K562 (cell line): ENCODE data around the gene SLC4A1. TPM values are rescaled to one million over a fixed set of nuclear protein-coding genes. Genes with fewer than 3 reads are reported as not detected.

Experiments used
- ARID2 ChIP-seq: fragments of 450-650 bp; IDR thresholded peaks from 2 replicates; pipeline ENCODE4 v1.6.1; 2017; ENCODE audit warnings: antibody characterized with exemption, mild to moderate bottlenecking
- CEBPB ChIP-seq: fragments of 450-650 bp; IDR thresholded peaks from 2 replicates; pipeline ENCODE4 v1.6.1; 2016; ENCODE audit warnings: missing genetic modification characterization, missing compliant biosample characterization
- ELF4 ChIP-seq: fragments of 450-650 bp; formaldehyde crosslinking; IDR thresholded peaks from 2 replicates; pipeline ENCODE4 v1.4.0; 2022; ENCODE audit warnings: missing genetic modification characterization
- HBP1 ChIP-seq: fragments of 450-650 bp; formaldehyde crosslinking; IDR thresholded peaks from 2 replicates; pipeline ENCODE4 v1.4.0; 2022; ENCODE audit warnings: missing genetic modification characterization
- NCOR1 ChIP-seq: fragments of 450-650 bp; IDR thresholded peaks from 2 replicates; pipeline ENCODE4 v1.6.1; 2016; ENCODE audit warnings: mild to moderate bottlenecking, moderate library complexity
- NR1H2 ChIP-seq: sonication (generic); formaldehyde crosslinking; IDR thresholded peaks from 2 replicates; pipeline ENCODE4 v1.4.0; 2020; ENCODE audit warnings: mild to moderate bottlenecking, missing genetic modification reagents
- POLR2A ChIP-seq: fragments of 450-650 bp; conservative IDR thresholded peaks from 2 replicates; pipeline ENCODE4 v1.6.1; 2016
- POLR2G ChIP-seq: fragments of 200-400 bp; formaldehyde crosslinking; IDR thresholded peaks from 2 replicates; pipeline ENCODE4 v1.6.1; 2017; ENCODE audit warnings: low read depth, mild to moderate bottlenecking, antibody characterized with exemption, low read length, moderate library complexity
- PTBP1 ChIP-seq: fragments of 200-400 bp; formaldehyde crosslinking; IDR thresholded peaks from 2 replicates; pipeline ENCODE4 v1.6.1; 2017; ENCODE audit warnings: low read depth, low read length
- RBM17 ChIP-seq: fragments of 200-400 bp; formaldehyde crosslinking; IDR thresholded peaks from 2 replicates; pipeline ENCODE4 v1.6.1; 2017; ENCODE audit warnings: low read depth, mild to moderate bottlenecking, low read length, borderline replicate concordance
- RERE ChIP-seq: sonication (generic); formaldehyde crosslinking; IDR thresholded peaks from 2 replicates; pipeline ENCODE4 v1.8.0; 2023; ENCODE audit warnings: missing genetic modification reagents, mild to moderate bottlenecking, borderline replicate concordance
- SMARCE1 ChIP-seq: fragments of 450-650 bp; IDR thresholded peaks from 2 replicates; pipeline ENCODE4 v1.7.1; 2016; ENCODE audit warnings: mild to moderate bottlenecking
- TCFL5 ChIP-seq: fragments of 250-450 bp; sonication (Bioruptor Pico); conservative IDR thresholded peaks from 2 replicates; pipeline ENCODE4 v1.6.1; 2021; ENCODE audit warnings: mild to moderate bottlenecking, moderate library complexity, matching md5 sums
- ZNF384 ChIP-seq: IDR thresholded peaks from 2 replicates; pipeline ENCODE4 v1.6.1; 2012; ENCODE audit warnings: low read depth, low read length, improper control_type of control experiment
- ZNF445 ChIP-seq: fragments of 250-450 bp; sonication (Bioruptor Pico); IDR thresholded peaks from 2 replicates; pipeline ENCODE4 v1.4.0; 2020; ENCODE audit warnings: low read depth, mild to moderate bottlenecking, moderate library complexity
- ZNF518B ChIP-seq: fragments of 250-450 bp; sonication (Bioruptor Pico); IDR thresholded peaks from 2 replicates; pipeline ENCODE4 v1.5.0; 2021; ENCODE audit warnings: mild to moderate bottlenecking, moderate library complexity
- ZNF785 ChIP-seq: fragments of 250-450 bp; sonication (Bioruptor Pico); IDR thresholded peaks from 2 replicates; pipeline ENCODE4 v1.4.0; 2020; ENCODE audit warnings: mild to moderate bottlenecking
- polyA plus RNA-seq, 8 experiments: library from polyadenylated mRNA; depleted of rRNA in 4 of 8; stranded (reverse) in 5 of 8; unstranded in 3 of 8; fragments of >200 nt; fragmentation: Nextera tagmentation in 2 of 8; fragmentation: Illumina TruSeq in 1 of 8; extraction: Ambion mirVana in 2 of 8; extraction: Trizol in 1 of 8; gene quantifications; 2 replicates each; pipeline versions ENCODE4 v1.2.1 to v1.2.3, GENCODE V29; 2011 to 2014; ENCODE audit warnings: inconsistent platforms in 1 of 8, missing spikeins in 1 of 8
- total RNA-seq, 7 experiments: library from RNA; depleted of rRNA in 6 of 7; stranded (reverse); fragments of >200 nt in 6 of 7; fragmentation: Illumina TruSeq in 2 of 7; extraction: Trizol in 2 of 7; gene quantifications; 2 replicates each; pipeline versions ENCODE4 v1.2.1 to v1.2.3, GENCODE V29; 2011 to 2021; ENCODE audit warnings: low replicate concordance in 1 of 7

The SLC4A1 gene
- total and polyA plus RNA-seq, 9 of the 15 experiments (the other 6 are each of a cell fraction or from before 2014, with no cell fraction given), result 0.14 to 1.00 (median 0.53) TPM

- no peak for TF ChIP-seq RERE (CRISPR knock-in tag)
- no peak for TF ChIP-seq ZNF384
- TF ChIP-seq POLR2A, result peak; percentile 71
- no peak for TF ChIP-seq ARID2
- TF ChIP-seq HBP1 (CRISPR knock-in tag), result peak; percentile 96
- TF ChIP-seq TCFL5 (CRISPR knock-in tag), result no peak
- no peak for TF ChIP-seq PTBP1
- TF ChIP-seq ZNF785 (CRISPR knock-in tag), result no peak
- TF ChIP-seq ELF4 (CRISPR knock-in tag), result peak; percentile 87
- TF ChIP-seq ZNF445, result no peak
- no peak for TF ChIP-seq CEBPB (tag)
- TF ChIP-seq NCOR1, result 0 out of 2 replicates have a peak, but pooled peaks have one; percentile 10
- TF ChIP-seq ZNF518B, result no peak
- no peak for TF ChIP-seq SMARCE1
- peak; percentile 51; the same call in 1 of the 2 replicates for TF ChIP-seq POLR2G
- TF ChIP-seq RBM17, result no peak
- TF ChIP-seq NR1H2 (CRISPR knock-in tag), result no peak
Measured at GRCh38 chr17:44213403-44214229, 54.3 kb downstream of the SLC4A1 start (continued).
